ENCODE data around the gene SNX32.
"Not testable (repeated sequence)": the region's sequence is repeated elsewhere in the genome, so short reads cannot be mapped to it uniquely, and the experiment has no call there.

Gene SNX32

GRCh38 chr11:65822776-65823528 lies 10.8 kb upstream of the SNX32 start:
- DNase-seq (ENCODE audit: low read depth in 1 of 2, low spot score in 1 of 2) = no peak

GRCh38 chr11:65826984-65827735 lies 6.6 kb upstream of the SNX32 start:
- DNase-seq (ENCODE audit: low read depth in 1 of 2, low spot score in 1 of 2) = no peak

- DNase-seq (ENCODE audit: low read depth in 1 of 2, low spot score in 1 of 2) = no peak
Measured at GRCh38 chr11:65829459-65829858, 4.3 kb upstream of the SNX32 start.

- not testable (repeated sequence) for DNase-seq (ENCODE audit: low read depth in 1 of 2, low spot score in 1 of 2)
Measured at GRCh38 chr11:65832231-65832630, 1.5 kb upstream of the SNX32 start.

GRCh38 chr11:65834202-65834601 lies 439 bp downstream of the SNX32 start:
- DNase-seq (ENCODE audit: low read depth in 1 of 2, low spot score in 1 of 2) = no peak

GRCh38 chr11:65842144-65842543 lies 8.4 kb downstream of the SNX32 start:
- DNase-seq (ENCODE audit: low read depth in 1 of 2, low spot score in 1 of 2) = no peak

- no peak for DNase-seq (ENCODE audit: low read depth in 1 of 2, low spot score in 1 of 2)
Measured at GRCh38 chr11:65843811-65844210, 10.0 kb downstream of the SNX32 start.

- no peak for DNase-seq (ENCODE audit: low read depth in 1 of 2, low spot score in 1 of 2)
Measured at GRCh38 chr11:65844231-65844872, 10.6 kb downstream of the SNX32 start.

GRCh38 chr11:65847746-65848145 lies 14.0 kb downstream of the SNX32 start:
- DNase-seq (ENCODE audit: low read depth in 1 of 2, low spot score in 1 of 2) = no peak

- not testable (repeated sequence) for DNase-seq (ENCODE audit: low read depth in 1 of 2, low spot score in 1 of 2)
Measured at GRCh38 chr11:65848693-65849092, 14.9 kb downstream of the SNX32 start.

- no peak for DNase-seq (ENCODE audit: low read depth in 1 of 2, low spot score in 1 of 2)
Measured at GRCh38 chr11:65849366-65849765, 15.6 kb downstream of the SNX32 start.

GRCh38 chr11:65849771-65850216 lies 16.0 kb downstream of the SNX32 start:
- no peak for DNase-seq (ENCODE audit: low read depth in 1 of 2, low spot score in 1 of 2)

GRCh38 chr11:65850217-65851082 lies 16.7 kb downstream of the SNX32 start:
- DNase-seq (ENCODE audit: low read depth in 1 of 2, low spot score in 1 of 2) = no peak

- no peak for DNase-seq (ENCODE audit: low read depth in 1 of 2, low spot score in 1 of 2)
Measured at GRCh38 chr11:65851083-65851579, 17.4 kb downstream of the SNX32 start.

GRCh38 chr11:65851811-65852507 lies 18.2 kb downstream of the SNX32 start:
- no peak for DNase-seq (ENCODE audit: low read depth in 1 of 2, low spot score in 1 of 2)

- DNase-seq (ENCODE audit: low read depth in 1 of 2, low spot score in 1 of 2) = no peak
Measured at GRCh38 chr11:65852508-65853245, 18.9 kb downstream of the SNX32 start.

GRCh38 chr11:65853246-65853979 lies 19.6 kb downstream of the SNX32 start:
- DNase-seq (ENCODE audit: low read depth in 1 of 2, low spot score in 1 of 2) = no peak

- no peak for DNase-seq (ENCODE audit: low read depth in 1 of 2, low spot score in 1 of 2)
Measured at GRCh38 chr11:65854161-65854592, 20.4 kb downstream of the SNX32 start.

All from activated CD4-positive, alpha-beta T cell treated with anti-CD3 and anti-CD28 coated beads, Interleukin-2, amount 50 U/mL, for 24 hours (primary cell).